Measurements from ENCODE around the gene ZFHX2. TPM values are rescaled to one million over a fixed set of nuclear protein-coding genes. Genes with fewer than 3 reads are reported as not detected.

Gene ZFHX2
- total and polyA plus RNA-seq, 3 donors from 2014 or later, result 9.2 to 34.3 (median 21.2) TPM

DNA sequence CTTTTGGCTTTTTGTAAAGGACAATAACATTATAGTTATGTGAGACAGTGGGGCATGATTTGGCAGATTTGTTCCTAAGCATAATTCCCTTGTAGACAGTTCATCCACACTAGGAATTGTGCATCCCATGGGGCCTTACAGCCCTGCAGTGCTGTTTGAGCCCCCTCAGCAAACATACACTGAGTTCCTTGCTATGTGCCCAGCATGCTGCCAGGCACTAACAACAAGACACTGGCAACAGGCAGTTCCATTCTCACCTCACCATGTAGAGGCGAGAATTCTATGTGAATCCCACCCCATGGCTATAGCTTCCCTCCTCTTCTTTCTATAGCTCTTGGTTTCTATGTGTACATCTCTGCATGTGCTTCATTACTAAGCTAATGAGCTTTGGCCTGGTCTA, 6.4 kb upstream of the ZFHX2 start:
- intact Hi-C loops (cut with DNase I; ENCODE audit: low total_unique reads), result no loop called here
- H3K27ac ChIP-seq, result no peak overlapping the region
- H3K4me3 ChIP-seq, result no peak overlapping the region
- H3K27me3 ChIP-seq, result no peaks in the 10 kb centered on the region
- no peaks in the 10 kb centered on the region for H3K36me3 ChIP-seq (ENCODE audit: low read depth, missing control alignments)
- H3K9me3 ChIP-seq, result no peaks in the 10 kb centered on the region
- no peak for DNase-seq
- H3K4me1 ChIP-seq, result peaks cover 13% of the 10 kb centered on the region
- 93 to 94% methylated on average over 1 of the region's 1 CpG for WGBS, 2 donors
- TF ChIP-seq, protein P1, sequence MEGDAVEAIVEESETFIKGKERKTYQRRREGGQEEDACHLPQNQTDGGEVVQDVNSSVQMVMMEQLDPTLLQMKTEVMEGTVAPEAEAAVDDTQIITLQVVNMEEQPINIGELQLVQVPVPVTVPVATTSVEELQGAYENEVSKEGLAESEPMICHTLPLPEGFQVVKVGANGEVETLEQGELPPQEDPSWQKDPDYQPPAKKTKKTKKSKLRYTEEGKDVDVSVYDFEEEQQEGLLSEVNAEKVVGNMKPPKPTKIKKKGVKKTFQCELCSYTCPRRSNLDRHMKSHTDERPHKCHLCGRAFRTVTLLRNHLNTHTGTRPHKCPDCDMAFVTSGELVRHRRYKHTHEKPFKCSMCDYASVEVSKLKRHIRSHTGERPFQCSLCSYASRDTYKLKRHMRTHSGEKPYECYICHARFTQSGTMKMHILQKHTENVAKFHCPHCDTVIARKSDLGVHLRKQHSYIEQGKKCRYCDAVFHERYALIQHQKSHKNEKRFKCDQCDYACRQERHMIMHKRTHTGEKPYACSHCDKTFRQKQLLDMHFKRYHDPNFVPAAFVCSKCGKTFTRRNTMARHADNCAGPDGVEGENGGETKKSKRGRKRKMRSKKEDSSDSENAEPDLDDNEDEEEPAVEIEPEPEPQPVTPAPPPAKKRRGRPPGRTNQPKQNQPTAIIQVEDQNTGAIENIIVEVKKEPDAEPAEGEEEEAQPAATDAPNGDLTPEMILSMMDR (IDR thresholded peaks at IDR 0.05), result no peak
- no peak for TF ChIP-seq POLR2A (IDR thresholded peaks at IDR 0.05)

DNA sequence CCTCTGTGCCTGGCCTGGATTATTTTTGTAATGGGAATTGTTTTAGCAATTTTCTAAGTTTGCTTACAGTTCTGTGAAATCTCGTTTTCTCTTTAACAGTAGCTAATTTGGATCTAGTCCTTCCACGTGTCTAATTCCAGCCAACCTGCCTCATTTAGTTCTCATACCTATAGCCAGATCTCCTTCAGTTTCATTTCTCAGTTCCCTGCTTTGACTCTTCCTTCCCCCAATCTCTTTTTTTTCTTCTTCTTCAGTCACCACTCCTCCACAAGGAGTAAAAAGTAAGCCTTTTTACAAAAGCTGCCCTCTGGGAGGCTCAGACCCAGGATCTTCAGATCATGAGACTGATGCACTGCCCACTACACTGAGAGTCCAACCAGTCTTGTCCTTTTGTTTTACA, 6.0 kb upstream of the ZFHX2 start:
- WGBS, 2 donors, result 23 to 37% methylated on average over 2 of the region's 2 CpGs
- no peak for TF ChIP-seq POLR2A (IDR thresholded peaks at IDR 0.05)
- TF ChIP-seq, protein P1 (IDR thresholded peaks at IDR 0.05), result no peak
- intact Hi-C loops (cut with DNase I; ENCODE audit: low total_unique reads), result no loop called here
- Histone ChIP-seq H3K9me3 (no peaks in the 10 kb centered on the region), H3K4me1 (peaks cover 11% of the 10 kb centered on the region), H3K27ac (no peak overlapping the region), H3K4me3 (no peak overlapping the region), H3K36me3 (ENCODE audit: low read depth, missing control alignments) (no peaks in the 10 kb centered on the region), H3K27me3 (no peaks in the 10 kb centered on the region)
- DNase-seq, result no peak

- peak overlapping the region; percentile 79 to 89 for H3K4me3 ChIP-seq
- TF ChIP-seq, protein P1 (IDR thresholded peaks at IDR 0.05), result no peak
- no peak for TF ChIP-seq POLR2A (IDR thresholded peaks at IDR 0.05)
- no peaks in the 10 kb centered on the region for H3K27me3 ChIP-seq
- DNase-seq, result no peak
- peaks cover 11% of the 10 kb centered on the region for H3K4me1 ChIP-seq
- H3K9me3 ChIP-seq, result no peaks in the 10 kb centered on the region
- no peaks in the 10 kb centered on the region for H3K36me3 ChIP-seq (ENCODE audit: low read depth, missing control alignments)
- intact Hi-C loops (cut with DNase I; ENCODE audit: low total_unique reads), result no loop called here
- H3K27ac ChIP-seq, result peak overlapping the region in 1 of 2 donors; percentile 93
- 29 to 32% methylated on average over 15 to 17 of the region's 17 CpGs for whole genome bisulfite sequencing, 2 donors
These were observed 5.3 kb upstream of the ZFHX2 start for GRCh38 chr14:23556700-23557440.

DNA sequence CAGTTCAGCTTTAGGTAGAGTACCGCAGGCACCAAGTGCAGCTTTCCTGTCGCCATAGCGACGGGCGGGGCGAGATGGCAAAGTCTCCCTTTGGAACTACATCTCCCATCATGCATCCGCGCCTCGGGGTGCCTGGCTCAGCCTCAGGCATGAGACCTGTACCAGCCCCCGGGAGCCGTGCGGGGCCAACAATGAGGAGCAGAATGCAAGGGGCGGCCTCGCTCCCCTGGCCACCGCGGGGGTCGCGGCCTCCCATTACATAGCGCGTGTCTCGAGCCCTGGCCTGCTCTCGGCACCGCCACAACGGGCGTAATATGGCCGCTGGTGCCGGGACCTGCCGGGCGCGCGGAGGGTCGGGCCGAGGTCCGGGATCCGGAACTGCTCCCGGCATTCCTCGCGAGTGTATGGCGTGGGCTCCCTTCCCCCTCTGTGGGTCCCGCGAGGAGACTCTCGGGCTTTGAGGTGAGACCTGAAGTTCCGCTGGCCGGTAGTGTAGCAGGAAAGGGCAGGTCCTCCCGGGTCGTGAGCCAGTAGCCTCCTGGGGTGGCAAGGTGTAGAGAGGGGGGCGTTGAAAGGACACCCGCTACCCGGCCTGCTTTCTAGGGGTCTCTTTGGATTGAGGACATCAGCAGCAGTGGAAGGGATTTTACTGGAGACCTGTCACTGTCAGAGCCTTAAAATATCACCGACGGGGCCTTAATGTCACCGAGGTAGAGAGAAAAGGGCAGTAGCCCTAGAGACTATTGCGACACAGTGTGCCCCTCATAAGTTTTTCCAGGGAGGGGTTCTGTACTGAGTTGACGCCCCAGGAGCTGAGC, 4.5 kb upstream of the ZFHX2 start, which contains the start of gene THTPA:
Gene THTPA (plus strand): TSS at position 390 of the 818 bp plus-strand sequence. CDS start 487 bp downstream, outside the sequence.
- intact Hi-C loops (cut with DNase I; ENCODE audit: low total_unique reads), result no loop called here
- Histone ChIP-seq H3K4me3 (peak within 1 kb of the TSS; percentile 79 to 89), H3K9me3 (no peaks in the 10 kb centered on the region), H3K4me1 (peaks cover 12% of the 10 kb centered on the region), H3K27me3 (no peaks in the 10 kb centered on the region), H3K36me3 (ENCODE audit: low read depth, missing control alignments) (no peaks in the 10 kb centered on the region), H3K27ac (peak within 1 kb of the TSS; percentile 92 to 93)
- TF ChIP-seq, protein P1 (IDR thresholded peaks at IDR 0.05), result peak in 1 of 3 experiments; percentile 6
- no peak for TF ChIP-seq POLR2A (IDR thresholded peaks at IDR 0.05)
- WGBS, 2 donors, result 1 to 4% methylated on average over 13 to 45 of the region's 54 CpGs
- peak; percentile 97 for DNase-seq

All from testis (tissue), 3 donors.